Heart left ventricle (tissue), 16 donors: ENCODE results near the gene PRSS36. TPM values are rescaled to one million over a fixed set of nuclear protein-coding genes. Genes with fewer than 3 reads are reported as not detected.

ENCODE experiments used
- ATAC-seq, 4 donors: fragments of 200-7000 bp; cut with Tn5 transposase; one replicate each; pipeline ENCODE4 v1.9.1; 2020 to 2022; ENCODE audit warnings: moderate library complexity in 4 of 4, mild to moderate bottlenecking in 3 of 4, moderate number of reproducible peaks in 1 of 4
- DNase-seq, 5 donors: peaks; one replicate each; pipeline ENCODE4 v3.0.0-alpha.2; 2020
- H3K27ac ChIP-seq, 12 donors: fragments of 200-600 bp; sonication (generic) in 4 of 12; one replicate each; pipeline versions ENCODE4 v1.5.0 to v1.8.0; 2016 to 2022; ENCODE audit warnings: mild to moderate bottlenecking in 2 of 12
- H3K27me3 ChIP-seq, 9 donors: fragments of 200-600 bp; sonication (generic) in 2 of 9; one replicate each; pipeline versions ENCODE4 v1.5.1 to v1.8.0; 2016 to 2022; ENCODE audit warnings: mild to moderate bottlenecking in 3 of 9
- H3K36me3 ChIP-seq, 9 donors: fragments of 200-600 bp; sonication (generic) in 2 of 9; one replicate each; pipeline versions ENCODE4 v1.5.0 to v1.8.0; 2018 to 2022; ENCODE audit warnings: mild to moderate bottlenecking in 2 of 9
- H3K4me1 ChIP-seq, 12 donors: fragments of 200-600 bp; sonication (generic) in 4 of 12; one replicate each; pipeline versions ENCODE4 v1.5.0 to v1.8.0; 2016 to 2022; ENCODE audit warnings: mild to moderate bottlenecking in 3 of 12
- H3K4me3 ChIP-seq, 12 donors: fragments of 200-600 bp; sonication (generic) in 4 of 12; one replicate each; pipeline versions ENCODE4 v1.5.0 to v1.8.0; 2017 to 2022; ENCODE audit warnings: mild to moderate bottlenecking in 9 of 12, moderate library complexity in 4 of 12
- H3K9me3 ChIP-seq, 12 donors: fragments of 200-600 bp; sonication (generic) in 4 of 12; one replicate each; pipeline versions ENCODE4 v1.5.0 to v1.8.0; 2016 to 2022; ENCODE audit warnings: mild to moderate bottlenecking in 1 of 12
- POLR2A ChIP-seq, 2 donors: fragments of 450-650 bp; IDR thresholded peaks; one replicate each; pipeline ENCODE4 v1.6.1; 2017; ENCODE audit warnings: antibody characterized with exemption in 2 of 2, mild to moderate bottlenecking in 2 of 2, moderate library complexity in 2 of 2
- WGBS, 4 donors: extraction: QIAGEN DNeasy Blood & Tissue Kit in 2 of 4; methylation state at CpG; one replicate each; pipeline versions ENCODE4 v1.1.5 to v1.1.7; 2013 to 2018; 5-methylcytosine and 5-hydroxymethylcytosine counted together
- intact Hi-C, 10 donors: fragments of 100-400 bp; cut with DNase I; formaldehyde crosslinking; loops; one replicate each; pipeline versions ENCODE4 v1.11.1 to v1.14.2; 2022
- polyA plus RNA-seq, 2 donors: library from polyadenylated mRNA; stranded (reverse); fragments of 200-250 nt; gene quantifications; one replicate each; pipeline ENCODE4 v1.2.3, GENCODE V29; 2013
- total RNA-seq, 9 donors: library from RNA; depleted of rRNA in 2 of 9; stranded (reverse); fragments of >200 nt in 2 of 9; fragmentation: NEBNext Ultra II Directional in 3 of 9; extraction: Animal tissue kit (Norgen Biotek cat#: 25700) in 3 of 9; gene quantifications; one replicate each; pipeline versions ENCODE4 v1.1.0 to v1.2.4, GENCODE V29; 2016 to 2023
- TF ChIP-seq, protein P1 (sequence below), 12 donors: fragments of 200-600 bp; sonication (generic) in 4 of 12; IDR thresholded peaks; one replicate each; pipeline versions ENCODE4 v1.5.0 to v1.8.0; 2018 to 2022; ENCODE audit warnings: antibody characterized with exemption in 12 of 12, mild to moderate bottlenecking in 5 of 12
- donor health status: ischemic (EF 13 %, LVEDD 7.1; RV severe dilation, severe dysfunction).
- donor health status: healthy with polysubstance abuse.
- donor health status: DM: no; HTN: yes; CAD: no.
- donor health status: DM: no; HTN: no; CAD: no.
- donor health status: ischemic (EF 25% LVEDD 6.9; RV normal size, moderate dysfunction).
- donor health status: ischemic (EF 25% LVEDD 5.7; RV mildly dilated, moderate dysfunction).
- donor health status: healthy.
- donor health status: DM: yes; HTN: yes; CAD: no.
- donor health status: ischemic (EF 35%, LVEDD 5.7; RV mildly dilated, moderate dysfunction).
- donor health status: nonischemic (EF 11% LVEDD 7.7; RV severe dilation, severe dysfunction).
- donor health status: DM: yes; HTN: yes; CAD: no.
- donor health status: PGD.
- donor health status: ischemic (EF 29% LVEDD 5.4; RV normal size, mild dysfunction).
- donor health status: nonischemic (EF 23%, LVEDD 6.1; RV moderate dilation, normal function).

The PRSS36 gene
- total and polyA plus RNA-seq, 11 donors, result 0.35 to 5.1 (median 1.2) TPM

DNA sequence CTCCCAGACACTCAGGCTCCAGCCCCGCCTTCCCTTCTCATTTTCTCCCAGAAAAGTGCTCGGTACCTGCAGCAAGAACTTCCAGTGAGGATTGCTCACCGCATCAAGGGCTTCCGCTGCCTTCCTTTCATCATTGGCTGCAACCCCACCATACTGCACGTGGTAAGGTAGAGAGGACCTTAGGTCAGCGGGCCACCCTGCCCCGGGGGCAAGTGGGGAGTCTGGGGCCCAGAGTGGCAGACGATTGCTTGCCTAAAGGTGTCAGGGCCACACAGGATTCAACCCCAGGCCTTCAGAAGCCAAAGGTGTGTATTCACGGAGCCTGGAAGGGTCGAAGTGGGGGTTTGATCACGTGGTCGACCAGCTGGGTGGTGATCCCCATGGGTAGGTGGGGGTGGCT lies 40.2 kb downstream of the PRSS36 start:
- intact Hi-C loops, result loop anchor here in 5 of 10 donors (2.0 to 10.0 kb wide), 3 partner anchors 33 to 335 kb away; partner anchors contain the start of gene ZNF843 (in 2 of the 5)
- no peaks in the 10 kb centered on the region for H3K9me3 ChIP-seq
- H3K36me3 ChIP-seq, result peaks cover 0 to 40% (median 32%) of the 10 kb centered on the region in 9 donors
- DNase-seq (no peak), ATAC-seq (no peak)
- H3K27ac ChIP-seq, result peak overlapping the region in 1 of 12 donors; percentile 6
- peak overlapping the region in 3 of 12 donors; percentile 67 to 94 (median 89) for H3K4me3 ChIP-seq
- peaks cover 4 to 60% (median 35%) of the 10 kb centered on the region in 12 donors for H3K4me1 ChIP-seq
- 91 to 94% (median 93%) methylated on average over 12 of the region's 12 CpGs for WGBS, 4 donors
- no peak for TF ChIP-seq POLR2A (IDR thresholded peaks at IDR 0.05)
- TF ChIP-seq, protein P1, sequence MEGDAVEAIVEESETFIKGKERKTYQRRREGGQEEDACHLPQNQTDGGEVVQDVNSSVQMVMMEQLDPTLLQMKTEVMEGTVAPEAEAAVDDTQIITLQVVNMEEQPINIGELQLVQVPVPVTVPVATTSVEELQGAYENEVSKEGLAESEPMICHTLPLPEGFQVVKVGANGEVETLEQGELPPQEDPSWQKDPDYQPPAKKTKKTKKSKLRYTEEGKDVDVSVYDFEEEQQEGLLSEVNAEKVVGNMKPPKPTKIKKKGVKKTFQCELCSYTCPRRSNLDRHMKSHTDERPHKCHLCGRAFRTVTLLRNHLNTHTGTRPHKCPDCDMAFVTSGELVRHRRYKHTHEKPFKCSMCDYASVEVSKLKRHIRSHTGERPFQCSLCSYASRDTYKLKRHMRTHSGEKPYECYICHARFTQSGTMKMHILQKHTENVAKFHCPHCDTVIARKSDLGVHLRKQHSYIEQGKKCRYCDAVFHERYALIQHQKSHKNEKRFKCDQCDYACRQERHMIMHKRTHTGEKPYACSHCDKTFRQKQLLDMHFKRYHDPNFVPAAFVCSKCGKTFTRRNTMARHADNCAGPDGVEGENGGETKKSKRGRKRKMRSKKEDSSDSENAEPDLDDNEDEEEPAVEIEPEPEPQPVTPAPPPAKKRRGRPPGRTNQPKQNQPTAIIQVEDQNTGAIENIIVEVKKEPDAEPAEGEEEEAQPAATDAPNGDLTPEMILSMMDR (IDR thresholded peaks at IDR 0.05), result no peak
- H3K27me3 ChIP-seq, result no peaks in the 10 kb centered on the region

DNA sequence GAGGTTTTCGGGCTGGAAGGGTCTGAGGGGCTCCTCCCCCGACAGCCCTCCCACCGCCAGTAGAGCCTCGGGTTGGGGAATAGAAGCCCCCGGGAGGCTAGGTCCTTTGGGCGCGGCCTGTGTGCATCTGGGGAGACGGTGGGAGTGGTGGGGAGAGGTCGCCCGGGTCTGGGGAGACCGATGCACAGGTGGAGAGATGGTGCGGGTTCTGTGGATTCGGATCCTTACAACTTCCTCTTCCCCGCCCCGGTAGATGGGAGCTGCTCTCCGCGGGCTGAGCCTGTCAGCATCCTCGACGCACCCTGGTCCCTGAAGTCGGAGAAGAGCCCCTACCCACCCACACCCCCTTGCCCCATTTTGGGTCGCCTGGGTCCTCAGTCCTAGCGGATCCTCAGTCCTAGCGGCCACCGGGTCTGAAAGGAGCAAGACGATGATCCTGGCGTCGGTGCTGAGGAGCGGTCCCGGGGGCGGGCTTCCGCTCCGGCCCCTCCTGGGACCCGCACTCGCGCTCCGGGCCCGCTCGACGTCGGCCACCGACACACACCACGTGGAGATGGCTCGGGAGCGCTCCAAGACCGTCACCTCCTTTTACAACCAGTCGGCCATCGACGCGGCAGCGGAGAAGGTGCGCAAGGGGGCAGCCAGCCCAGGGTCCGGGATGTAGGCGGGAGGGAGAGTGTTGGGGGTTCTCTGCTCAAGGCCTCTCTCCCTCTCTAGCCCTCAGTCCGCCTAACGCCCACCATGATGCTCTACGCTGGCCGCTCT lies 40.9 kb downstream of the PRSS36 start:
- ATAC-seq (no peak), DNase-seq (no peak)
- TF ChIP-seq, protein P1 (IDR thresholded peaks at IDR 0.05), result no peak
- no peak for TF ChIP-seq POLR2A (IDR thresholded peaks at IDR 0.05)
- peak overlapping the region; percentile 63 to 99 (median 93) for H3K27ac ChIP-seq
- no peaks in the 10 kb centered on the region for H3K9me3 ChIP-seq
- H3K4me1 ChIP-seq, result peaks cover 4 to 54% (median 34%) of the 10 kb centered on the region in 12 donors
- H3K36me3 ChIP-seq, result peaks cover 0 to 40% (median 32%) of the 10 kb centered on the region in 9 donors
- H3K4me3 ChIP-seq, result peak overlapping the region; percentile 67 to 100 (median 93)
- no peaks in the 10 kb centered on the region for H3K27me3 ChIP-seq
- WGBS, 4 donors, result 38 to 58% (median 43%) methylated on average over 28 to 57 of the region's 57 CpGs
- intact Hi-C loops, result loop anchor here in 4 of 10 donors (2.0 to 5.0 kb wide), 2 partner anchors 33 to 34 kb away; no protein-coding TSS in a partner anchor

DNA sequence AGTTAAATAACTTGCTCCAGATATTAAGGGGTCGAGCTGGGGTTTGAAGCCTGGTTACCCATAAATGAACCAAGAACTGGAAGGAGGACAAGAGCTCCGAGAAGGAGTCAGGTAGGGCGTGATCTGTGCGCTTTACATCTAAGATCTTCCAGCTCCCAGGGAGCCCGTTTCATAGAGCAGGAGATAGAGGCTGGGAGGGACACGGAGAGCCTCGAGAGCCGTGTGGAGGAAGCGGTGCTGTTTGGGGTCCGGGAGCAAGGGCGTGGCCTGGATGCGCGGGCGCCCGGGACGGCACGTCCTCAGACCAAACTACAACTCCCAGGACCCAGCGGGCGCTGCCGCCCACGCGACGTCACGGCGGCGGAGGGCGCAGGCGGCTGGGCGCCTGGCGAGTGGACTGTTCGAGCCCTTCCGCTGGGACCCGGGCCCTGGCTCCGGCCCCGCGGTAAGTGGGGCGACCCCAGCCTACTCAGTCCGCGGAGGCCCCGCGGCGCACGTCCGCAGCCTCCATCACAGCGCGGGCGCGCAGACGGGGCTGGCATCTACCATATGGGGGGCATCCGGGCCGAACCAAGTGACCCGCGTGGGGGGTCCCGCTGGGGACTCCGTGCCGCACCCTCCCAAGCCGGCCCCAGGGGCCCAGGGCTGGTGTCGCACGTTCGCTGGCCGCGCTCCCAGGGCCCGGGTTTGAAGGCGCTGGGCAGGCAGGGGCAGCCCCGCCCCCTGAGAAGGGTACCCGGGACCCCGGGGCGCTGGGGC lies 41.7 kb downstream of the PRSS36 start, which contains the start of gene BCKDK:
Gene BCKDK, plus strand, starts transcription at position 352 of the 759 bp plus-strand sequence. CDS start 838 bp downstream, outside the sequence.
- intact Hi-C loops, result loop anchor here in 4 of 10 donors (2.0 to 5.0 kb wide), 2 partner anchors 34 to 35 kb away; no protein-coding TSS in a partner anchor
- ATAC-seq (peak; percentile 63 to 84 (median 78)), DNase-seq (peak; percentile 80 to 90 (median 85))
- no peaks in the 10 kb centered on the region for H3K27me3 ChIP-seq
- H3K9me3 ChIP-seq, result no peaks in the 10 kb centered on the region
- H3K4me3 ChIP-seq, result peak within 1 kb of the TSS; percentile 67 to 100 (median 93)
- 4 to 7% (median 5%) methylated on average over 38 to 68 of the region's 68 CpGs for WGBS, 4 donors
- H3K4me1 ChIP-seq, result peaks cover 4 to 46% (median 28%) of the 10 kb centered on the region in 12 donors
- peak within 1 kb of the TSS; percentile 63 to 99 (median 93) for H3K27ac ChIP-seq
- peak in 1 of 2 donors; percentile 75 for TF ChIP-seq POLR2A (IDR thresholded peaks at IDR 0.05)
- TF ChIP-seq, protein P1 (IDR thresholded peaks at IDR 0.05), result no peak
- H3K36me3 ChIP-seq, result peaks cover 0 to 40% (median 32%) of the 10 kb centered on the region in 9 donors
